ENCODE results near the gene PBX3. TPM values are rescaled to one million over a fixed set of nuclear protein-coding genes. Genes with fewer than 3 reads are reported as not detected.

The PBX3 gene
- total RNA-seq (2014; rRNA removed; shearing (Covaris generic)): 27.4 and 30.9 TPM in 2 replicates
- polyA plus RNA-seq (2016; fragmentation: Nextera tagmentation; extraction: Ambion mirVana): 13.4 and 14.5 TPM in 2 replicates

- Histone ChIP-seq H3K9me2 (ENCODE audit: insufficient read depth) (no peaks in the 10 kb centered on the region), H3K9ac (peak within 1 kb of the TSS; percentile 78), H2AFZ (peak within 1 kb of the TSS; percentile 82), H3K4me1 (ENCODE audit: insufficient read depth) (peaks cover 53% of the 10 kb centered on the region), H3K36me3 (ENCODE audit: low read depth) (no peaks in the 10 kb centered on the region), H3K79me2 (ENCODE audit: insufficient read depth) (peaks cover 49% of the 10 kb centered on the region), H3K9me3 (ENCODE audit: low read depth) (no peaks in the 10 kb centered on the region), H3K4me3 (peak within 1 kb of the TSS; percentile 88), H3K27ac (peak within 1 kb of the TSS; percentile 40), H3F3A (ENCODE audit: insufficient read depth) (peaks cover 28% of the 10 kb centered on the region), H3K4me2 (ENCODE audit: unreplicated experiment) (peak within 1 kb of the TSS; percentile 84), H3K27me3 (replicated peaks; ENCODE audit: insufficient read depth) (no peaks in the 10 kb centered on the region), H4K20me1 (ENCODE audit: insufficient read depth) (no peaks in the 10 kb centered on the region)
- WGBS, 2 experiments (ENCODE audit: low coverage in 1 of 2, low lambda C conversion rate in 2 of 2, missing lambda C conversion rate in 2 of 2): 0% methylated on average over 21 to 50 of the region's 107 CpGs
- no peak for TF ChIP-seq EZH2phosphoT487 (IDR thresholded peaks at IDR 0.05; ENCODE audit: insufficient read depth, low read depth)
- TF ChIP-seq EZH2 (IDR thresholded peaks at IDR 0.05; ENCODE audit: insufficient read depth, poor library complexity, severe bottlenecking): no peak
- DNase-seq: peak; percentile 77
- in situ Hi-C loops (cut with MboI): no loop called here
These were observed at the start of gene PBX3 for GRCh38 chr9:125747053-125747764. Gene PBX3 (plus strand): TSS chr9:125747373.

- H3K9me2 ChIP-seq (ENCODE audit: insufficient read depth): no peaks in the 10 kb centered on the region
- 0 out of 2 replicates have a peak, but pooled peaks cover 6% of the 10 kb centered on the region for H3K36me3 ChIP-seq (ENCODE audit: low read depth)
- WGBS, 2 experiments (ENCODE audit: low coverage in 1 of 2, low lambda C conversion rate in 2 of 2, missing lambda C conversion rate in 2 of 2): 89 to 96% methylated on average over 3 of the region's 3 CpGs
- TF ChIP-seq EZH2phosphoT487 (IDR thresholded peaks at IDR 0.05; ENCODE audit: insufficient read depth, low read depth) (no peak), EZH2 (IDR thresholded peaks at IDR 0.05; ENCODE audit: insufficient read depth, poor library complexity, severe bottlenecking) (no peak)
- peaks cover 30% of the 10 kb centered on the region for H3K4me1 ChIP-seq (ENCODE audit: insufficient read depth)
- in situ Hi-C loops (cut with MboI): no loop called here
- H3K4me3 ChIP-seq: no peak overlapping the region
- no peak for DNase-seq
- no peaks in the 10 kb centered on the region for H3K27me3 ChIP-seq (replicated peaks; ENCODE audit: insufficient read depth)
- H2AFZ ChIP-seq: no peak overlapping the region
- peaks cover 35% of the 10 kb centered on the region for H3F3A ChIP-seq (ENCODE audit: insufficient read depth)
- no peak overlapping the region for H3K9ac ChIP-seq
- H3K79me2 ChIP-seq (ENCODE audit: insufficient read depth): peaks cover 92% of the 10 kb centered on the region
- H4K20me1 ChIP-seq (ENCODE audit: insufficient read depth): peaks cover 6% of the 10 kb centered on the region; the same call in 1 of the 2 replicates
- H3K27ac ChIP-seq: no peak overlapping the region
- H3K4me2 ChIP-seq (ENCODE audit: unreplicated experiment): no peak overlapping the region
- no peaks in the 10 kb centered on the region for H3K9me3 ChIP-seq (ENCODE audit: low read depth)
These were observed 47.3 kb upstream of the PBX3 start for GRCh38 chr9:125699870-125700269.

GRCh38 chr9:125700791-125701190 is 46.4 kb upstream of the PBX3 start:
- Histone ChIP-seq H3K4me3 (peak overlapping the region; percentile 74), H3K9ac (peak overlapping the region; percentile 72), H3K9me3 (ENCODE audit: low read depth) (no peaks in the 10 kb centered on the region), H3F3A (ENCODE audit: insufficient read depth) (peaks cover 38% of the 10 kb centered on the region), H3K79me2 (ENCODE audit: insufficient read depth) (peaks cover 92% of the 10 kb centered on the region), H3K4me1 (ENCODE audit: insufficient read depth) (peaks cover 32% of the 10 kb centered on the region), H2AFZ (0 out of 2 replicates have a peak overlapping the region, but pooled peaks have one; percentile 28), H3K9me2 (ENCODE audit: insufficient read depth) (no peaks in the 10 kb centered on the region), H3K36me3 (ENCODE audit: low read depth) (no peaks in the 10 kb centered on the region), H3K4me2 (ENCODE audit: unreplicated experiment) (peak overlapping the region; percentile 96), H4K20me1 (ENCODE audit: insufficient read depth) (peaks cover 6% of the 10 kb centered on the region; the same call in 1 of the 2 replicates), H3K27ac (peak overlapping the region; percentile 84), H3K27me3 (replicated peaks; ENCODE audit: insufficient read depth) (no peaks in the 10 kb centered on the region)
- in situ Hi-C loops (cut with MboI): no loop called here
- DNase-seq: peak; percentile 68
- WGBS, 2 experiments (ENCODE audit: low coverage in 1 of 2, low lambda C conversion rate in 2 of 2, missing lambda C conversion rate in 2 of 2): 30 to 38% methylated on average over 2 of the region's 2 CpGs
- TF ChIP-seq EZH2 (IDR thresholded peaks at IDR 0.05; ENCODE audit: insufficient read depth, poor library complexity, severe bottlenecking) (no peak), EZH2phosphoT487 (IDR thresholded peaks at IDR 0.05; ENCODE audit: insufficient read depth, low read depth) (no peak)

- Histone ChIP-seq H4K20me1 (ENCODE audit: insufficient read depth) (peaks cover 6% of the 10 kb centered on the region; the same call in 1 of the 2 replicates), H3K4me2 (ENCODE audit: unreplicated experiment) (peak overlapping the region; percentile 96), H3K27ac (peak overlapping the region; percentile 84), H3K4me3 (peak overlapping the region; percentile 74), H2AFZ (0 out of 2 replicates have a peak overlapping the region, but pooled peaks have one; percentile 28), H3F3A (ENCODE audit: insufficient read depth) (peaks cover 38% of the 10 kb centered on the region), H3K27me3 (replicated peaks; ENCODE audit: insufficient read depth) (no peaks in the 10 kb centered on the region), H3K9ac (peak overlapping the region; percentile 72), H3K4me1 (ENCODE audit: insufficient read depth) (peaks cover 37% of the 10 kb centered on the region), H3K79me2 (ENCODE audit: insufficient read depth) (peaks cover 92% of the 10 kb centered on the region), H3K9me2 (ENCODE audit: insufficient read depth) (no peaks in the 10 kb centered on the region), H3K9me3 (ENCODE audit: low read depth) (no peaks in the 10 kb centered on the region), H3K36me3 (ENCODE audit: low read depth) (no peaks in the 10 kb centered on the region)
- WGBS, 2 experiments (ENCODE audit: low coverage in 1 of 2, low lambda C conversion rate in 2 of 2, missing lambda C conversion rate in 2 of 2): 0 to 2% methylated on average over 6 of the region's 6 CpGs
- TF ChIP-seq EZH2phosphoT487 (IDR thresholded peaks at IDR 0.05; ENCODE audit: insufficient read depth, low read depth) (peak; percentile 91), EZH2 (IDR thresholded peaks at IDR 0.05; ENCODE audit: insufficient read depth, poor library complexity, severe bottlenecking) (no peak)
- in situ Hi-C loops (cut with MboI): no loop called here
- peak; percentile 96 for DNase-seq
These were observed 45.8 kb upstream of the PBX3 start for GRCh38 chr9:125701351-125701750.
